ENCODE results near the gene PCSK6.
"Not testable (repeated sequence)": the region's sequence is repeated elsewhere in the genome, so short reads cannot be mapped to it uniquely, and the experiment has no call there.

PCSK6 gene

GRCh38 chr15:101428758-101429157, 60.7 kb downstream of the PCSK6 start:
- no peak for DNase-seq

GRCh38 chr15:101427606-101428487, 61.7 kb downstream of the PCSK6 start:
- no peak for DNase-seq

DNA sequence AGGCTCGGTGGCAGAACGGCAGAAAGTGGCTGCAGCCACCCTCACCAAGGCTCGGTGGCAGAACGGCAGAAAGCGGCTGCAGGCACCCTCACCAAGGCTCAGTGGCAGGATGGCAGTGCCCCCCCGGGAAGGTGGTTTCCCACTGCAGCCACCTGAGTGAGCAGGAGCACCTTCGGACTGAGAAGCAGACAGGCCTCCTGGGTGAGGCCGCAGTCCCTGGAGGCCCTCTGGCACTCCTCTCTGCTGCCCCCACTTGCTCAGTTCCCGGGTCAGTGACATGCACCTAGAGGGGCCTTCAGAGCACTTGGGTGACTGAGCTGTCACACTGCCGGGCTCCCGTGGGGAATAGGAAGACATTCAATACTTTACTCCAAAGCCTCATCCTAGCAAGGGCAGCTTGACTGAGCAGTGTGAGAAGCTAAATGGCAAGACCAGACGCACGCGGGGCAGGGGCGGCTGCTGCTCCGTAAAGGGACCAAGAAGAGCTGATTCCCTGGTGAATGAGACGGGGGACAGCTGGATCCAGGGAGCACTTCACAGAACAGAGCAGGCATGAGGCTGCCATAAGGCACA, 62.7 kb downstream of the PCSK6 start:
- no peak for DNase-seq

- DNase-seq, result no peak
Measured at GRCh38 chr15:101425787-101426365, 63.6 kb downstream of the PCSK6 start.

DNA sequence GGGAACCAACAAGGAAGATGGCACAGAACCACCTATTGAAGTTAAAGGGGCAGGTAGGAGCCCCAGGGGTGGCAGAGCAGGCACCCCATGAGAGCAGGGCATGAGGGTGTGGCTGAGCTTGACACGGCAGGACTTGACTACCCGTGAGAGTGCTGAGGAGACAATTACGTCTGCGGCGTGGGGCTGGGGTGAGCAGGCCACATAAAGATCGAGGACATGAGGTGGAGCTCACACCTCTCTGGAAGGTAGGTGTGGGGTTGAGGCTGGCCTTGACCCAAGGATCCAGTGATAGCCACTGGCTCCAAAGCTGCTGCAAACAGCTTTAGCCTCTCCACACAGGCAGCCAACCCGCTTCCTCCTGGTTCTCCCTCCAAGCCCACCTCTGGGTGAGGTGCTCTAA, 64.5 kb downstream of the PCSK6 start:
- no peak for DNase-seq

- no peak for DNase-seq
Measured at GRCh38 chr15:101420232-101420631, 69.3 kb downstream of the PCSK6 start.

GRCh38 chr15:101416475-101416874, 73.0 kb downstream of the PCSK6 start:
- not testable (repeated sequence) for DNase-seq

DNA sequence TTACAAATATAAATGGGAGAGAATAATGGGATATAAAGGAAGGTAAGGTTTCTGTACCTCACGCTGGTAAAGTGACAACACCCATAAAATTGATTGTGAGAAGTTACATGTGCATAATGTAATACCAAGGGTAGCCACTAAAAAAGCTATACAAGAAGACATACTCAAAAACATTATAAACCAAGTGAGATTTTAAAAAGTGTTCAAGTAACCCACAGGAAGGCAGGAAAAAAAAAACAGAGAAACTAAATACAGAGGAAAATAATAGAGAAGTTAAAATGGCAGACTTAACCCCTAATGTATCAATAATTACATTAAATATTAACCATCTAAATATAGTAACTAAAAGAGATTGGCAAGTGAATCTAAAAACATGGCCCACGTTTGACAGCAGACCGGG, 76.3 kb downstream of the PCSK6 start:
- DNase-seq, result no peak

DNA sequence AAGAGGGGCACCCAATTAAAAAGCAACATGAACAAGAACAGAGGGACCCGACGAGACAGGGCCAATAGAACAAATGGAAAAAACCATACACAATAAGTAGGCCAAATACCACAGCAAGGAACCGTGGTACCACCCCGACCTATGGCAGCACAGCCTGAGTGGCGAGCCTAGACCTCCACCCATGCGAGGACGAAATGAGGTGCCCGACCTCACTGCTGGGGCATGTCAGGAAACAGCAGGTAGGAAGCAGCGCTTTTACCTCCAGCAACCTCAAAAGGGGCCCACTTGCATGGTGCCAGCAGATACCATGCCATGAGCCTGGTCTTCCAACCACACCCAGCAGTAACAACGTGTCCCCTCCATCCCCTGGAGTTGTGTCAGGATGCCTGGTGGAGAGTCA, 77.9 kb downstream of the PCSK6 start:
- DNase-seq, result no peak

DNA sequence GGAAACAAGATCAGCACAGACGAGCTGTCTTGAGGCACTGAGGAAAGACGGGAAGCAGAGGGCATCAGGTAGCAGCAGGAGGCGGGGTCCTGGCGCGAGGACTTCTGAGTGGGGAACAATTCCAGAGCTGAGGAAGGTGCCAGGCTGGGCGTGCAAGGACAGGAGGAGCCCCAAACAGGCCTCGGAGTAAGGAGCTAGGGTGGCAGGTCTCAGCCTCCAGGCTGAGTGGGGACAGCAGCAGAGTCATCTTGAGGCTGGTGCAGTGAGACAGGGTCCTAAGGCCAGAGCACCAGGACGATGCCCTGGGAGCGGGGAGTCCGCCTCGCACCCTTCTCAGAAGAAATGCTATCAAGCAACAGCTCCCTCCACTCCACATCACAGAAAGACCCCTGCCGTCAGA, 78.4 kb downstream of the PCSK6 start:
- DNase-seq, result no peak

- no peak for DNase-seq
Measured at GRCh38 chr15:101410612-101411011, 78.9 kb downstream of the PCSK6 start.

DNA sequence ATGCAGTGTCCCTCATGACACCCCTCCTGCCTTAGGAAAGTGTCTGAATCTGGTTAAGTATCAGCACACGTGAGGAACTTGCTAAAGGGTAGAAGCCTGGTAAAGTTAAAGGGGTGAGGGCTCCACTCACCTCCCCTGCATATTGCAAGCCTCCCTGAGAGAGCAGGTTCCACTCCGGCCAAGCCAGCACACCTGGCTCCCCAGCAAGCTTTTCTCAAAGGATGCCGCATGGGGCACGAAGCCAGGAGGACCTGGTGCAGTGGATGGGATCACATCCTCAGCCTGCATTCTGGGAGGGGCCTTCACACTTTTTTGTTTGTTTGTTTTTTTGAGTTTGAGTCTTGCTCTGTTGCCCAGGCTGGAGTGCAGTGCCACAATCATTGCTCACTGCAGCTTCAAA, 79.9 kb downstream of the PCSK6 start:
- no peak for DNase-seq

- DNase-seq, result no peak
Measured at GRCh38 chr15:101407966-101408775, 81.3 kb downstream of the PCSK6 start.

- DNase-seq, result no peak
Measured at GRCh38 chr15:101407439-101407838, 82.1 kb downstream of the PCSK6 start.

DNA sequence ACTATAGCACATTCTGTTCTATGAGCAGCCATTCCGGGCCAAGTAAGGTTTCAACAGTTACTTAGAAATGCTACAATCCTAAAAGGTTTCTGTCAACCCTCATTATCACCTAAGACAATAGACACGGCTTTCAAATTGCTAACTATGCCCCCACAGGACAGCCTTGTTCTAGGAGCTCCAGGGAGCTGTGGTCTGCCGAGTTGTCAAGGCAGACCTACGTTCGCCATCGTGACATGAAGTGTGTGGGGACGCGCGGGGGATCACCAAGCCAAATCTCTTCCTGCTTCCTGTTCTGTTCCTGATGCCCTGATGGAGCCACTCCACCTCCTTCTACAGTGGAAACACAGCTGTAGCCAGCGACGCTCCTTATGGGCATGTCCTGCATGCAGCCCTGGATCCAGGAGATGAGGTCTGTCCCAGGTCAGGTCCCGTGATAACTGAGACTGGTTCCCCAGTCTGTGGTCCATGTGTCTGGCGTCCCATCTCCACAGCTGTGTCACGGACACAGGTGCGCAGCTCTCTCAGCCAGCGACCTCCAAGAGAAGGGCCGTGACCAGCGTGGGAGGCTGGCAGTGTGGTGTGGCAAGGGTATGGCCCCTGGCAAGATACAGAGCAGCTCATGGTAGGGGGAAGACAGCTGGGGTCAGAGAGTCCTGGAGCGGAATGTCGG, 82.8 kb downstream of the PCSK6 start:
- no peak for DNase-seq

DNA sequence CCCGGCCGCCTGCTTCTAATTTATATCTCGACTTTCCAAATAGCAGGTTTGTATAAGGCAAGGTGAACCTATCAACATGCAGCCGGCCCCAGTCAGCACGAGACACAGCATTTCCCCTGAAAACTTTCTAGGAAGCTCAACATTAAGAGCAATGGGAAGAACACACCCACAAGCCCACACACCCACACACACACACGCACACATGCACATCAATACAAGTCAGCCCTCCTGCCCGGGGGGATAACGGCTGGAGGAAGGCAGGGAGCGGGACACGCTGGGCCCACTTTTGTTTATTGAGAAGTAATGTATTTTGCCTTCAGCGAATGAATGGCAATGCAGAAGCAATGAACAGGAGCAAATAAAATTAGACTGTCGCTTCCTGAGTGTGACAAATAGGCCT, 83.5 kb downstream of the PCSK6 start:
- no peak for DNase-seq

DNA sequence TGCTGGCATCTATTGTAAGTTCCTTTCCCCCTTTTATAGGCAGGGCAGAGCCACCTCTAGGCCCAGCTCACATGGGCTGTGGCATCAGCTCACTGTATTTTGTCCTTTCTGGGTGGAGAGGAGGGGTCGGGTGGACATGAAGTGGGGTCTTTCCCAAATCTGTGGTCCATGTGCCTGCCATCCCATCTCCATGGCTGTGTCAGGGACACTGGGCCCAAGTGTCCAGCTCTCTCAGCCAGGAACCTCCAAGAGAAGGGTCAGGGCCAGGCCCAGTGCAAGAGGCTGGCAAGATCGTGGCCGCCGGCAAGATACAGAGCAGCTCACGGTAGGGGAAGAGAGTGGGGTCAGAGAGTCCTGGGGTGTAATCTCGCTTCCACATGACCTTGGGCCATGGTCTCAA, 85.3 kb downstream of the PCSK6 start:
- no peak for DNase-seq

DNA sequence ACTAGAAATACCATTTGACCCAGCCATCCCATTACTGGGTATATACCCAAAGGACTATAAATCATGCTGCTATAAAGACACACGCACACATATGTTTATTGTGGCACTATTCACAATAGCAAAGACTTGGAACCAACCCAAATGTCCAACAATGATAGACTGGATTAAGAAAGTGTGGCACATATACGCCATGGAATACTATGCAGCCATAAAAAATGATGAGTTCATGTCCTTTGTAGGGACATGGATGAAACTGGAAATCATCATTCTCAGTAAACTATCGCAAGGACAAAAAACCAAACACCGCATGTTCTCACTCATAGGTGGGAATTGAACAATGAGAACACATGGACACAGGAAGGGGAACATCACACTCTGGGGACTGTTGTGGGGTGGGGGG, 86.6 kb downstream of the PCSK6 start:
- not testable (repeated sequence) for DNase-seq

DNA sequence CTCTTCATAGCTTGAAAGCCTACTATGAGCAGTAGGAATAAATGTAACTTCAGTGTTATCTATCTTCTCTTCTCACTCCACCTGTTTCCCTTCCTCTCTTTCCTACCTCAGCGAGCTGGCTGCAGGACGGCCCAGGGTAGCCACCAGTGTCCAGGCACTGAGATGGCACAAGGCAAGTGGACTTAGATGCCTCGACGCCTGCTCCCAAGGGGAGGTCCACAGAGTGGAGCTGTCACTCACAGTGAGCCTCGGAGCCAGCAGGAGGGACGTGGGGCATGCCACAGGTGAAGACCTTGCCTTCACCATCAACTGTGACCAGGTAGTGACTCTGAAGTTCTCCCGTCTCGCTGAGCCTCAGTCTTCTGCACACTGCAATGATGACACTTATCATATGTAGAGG, 88.2 kb downstream of the PCSK6 start:
- no peak for DNase-seq

GRCh38 chr15:101399431-101399830, 90.1 kb downstream of the PCSK6 start:
- no peak for DNase-seq

DNA sequence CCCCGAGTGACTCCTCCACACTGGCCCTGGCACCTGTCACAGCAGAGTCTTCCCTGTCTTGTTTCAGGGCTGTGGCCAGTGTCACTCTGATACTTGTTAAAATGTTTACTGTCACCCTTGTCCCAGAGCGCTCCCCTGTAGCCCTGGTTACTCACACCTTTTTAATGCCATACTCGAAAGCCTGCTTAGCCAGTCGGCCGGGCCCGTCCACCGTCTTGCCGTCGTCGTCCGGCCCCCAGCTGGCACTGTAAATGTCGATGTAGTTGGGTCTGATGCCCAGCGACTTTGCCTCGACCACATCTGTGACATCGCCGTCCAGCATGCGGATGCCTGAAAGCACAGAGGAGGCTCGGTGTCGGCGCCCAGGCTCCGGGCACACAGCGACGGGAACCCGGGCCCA, 91.3 kb downstream of the PCSK6 start:
- no peak for DNase-seq

- DNase-seq, result no peak
Measured at GRCh38 chr15:101397521-101398003, 91.9 kb downstream of the PCSK6 start.
